Measurements from ENCODE around the gene LRFN4. TPM values are rescaled to one million over a fixed set of nuclear protein-coding genes. Genes with fewer than 3 reads are reported as not detected.

LRFN4 gene
- total and polyA plus RNA-seq, 2 of the 13 experiments (the other 11 are each of a cell fraction or from before 2014, with no cell fraction given) = 1.3 to 6.8 TPM

GRCh38 chr11:66843776-66844495, 12.9 kb upstream of the LRFN4 start:
- Histone ChIP-seq H3K4me2 (ENCODE audit: low read depth, low read length) (peak overlapping the region; percentile 80), H3K27ac (ENCODE audit: extremely low read length, insufficient read depth, low read length) (peak overlapping the region; percentile 82), H3K9ac (ENCODE audit: insufficient read depth, low read depth, low read length) (peak overlapping the region; percentile 96), H3K27me3 (ENCODE audit: control insufficient read depth in 1 of 2, insufficient read depth in 2 of 2, low read length in 2 of 2) (no peaks in the 10 kb centered on the region; a peak in 1 of 5 replicates), H3K79me2 (ENCODE audit: insufficient read depth, low read length) (peaks cover 28% of the 10 kb centered on the region), H3K4me3 (replicated peaks in 1 of 3; ENCODE audit: insufficient read depth in 1 of 3, low read depth in 2 of 3, low read length in 3 of 3) (peak overlapping the region; percentile 87 to 99 (median 87)), H3K4me1 (ENCODE audit: insufficient read depth, low read length) (peaks cover 28% of the 10 kb centered on the region), H3K9me3 (ENCODE audit: low read length) (no peaks in the 10 kb centered on the region), H4K20me1 (ENCODE audit: insufficient read depth, low read length) (peaks cover 6% of the 10 kb centered on the region; the same call in 1 of the 2 replicates), H2AFZ (ENCODE audit: low read length) (no peak overlapping the region), H3K36me3 (replicated peaks in 1 of 2; ENCODE audit: control insufficient read depth in 1 of 2, insufficient read depth in 2 of 2, low read length in 2 of 2) (peaks cover 7 to 39% of the 10 kb centered on the region in 2 experiments)
- ATAC-seq (no peak), DNase-seq (ENCODE audit: low spot score) (peak; percentile 14), FAIRE-seq (no peak)
- BruUV-seq (replicated peaks) = TSS peak; percentile 69
- CTCF ChIA-PET (ENCODE audit: low intra/inter-chr PET ratio, low total read pairs) = no interaction called here
- POLR2A ChIA-PET = interaction anchor here (0.7 to 4.2 kb wide), 16 partner anchors 8 to 405 kb away, joined by 3 to 24 read pairs (median 4); partner anchors contain the start of genes BBS1, MRPL11, PC and RBM14
- in situ Hi-C loops (cut with HindIII; ENCODE audit: extremely low pct_ligation_motif_present, low pct_unique_long_range_greater_than_20kb) = loop anchor here (10.0 to 25.0 kb wide), 3 partner anchors 131 to 432 kb away; partner anchors contain the start of genes C11orf86, CTSF and NPAS4
- intact Hi-C loops (cut with micrococcal nuclease; ENCODE audit: unreplicated experiment) = loop anchor here (5.0 kb wide), 1 partner anchor 133 kb away; the partner anchor contains the start of gene C11orf86
- WGBS (ENCODE audit: low lambda C conversion rate) = 40% methylated on average over 6 of the region's 16 CpGs
- no peak for TF ChIP-seq ZSCAN21 (CRISPR knock-in tag; IDR thresholded peaks at IDR 0.05; ENCODE audit: borderline replicate concordance)
- no peak for TF ChIP-seq SAFB2 (CRISPR knock-in tag; IDR thresholded peaks at IDR 0.05; ENCODE audit: borderline replicate concordance, low read depth)
- TF ChIP-seq ZFP90 (CRISPR knock-in tag; IDR thresholded peaks at IDR 0.05; ENCODE audit: borderline replicate concordance) = no peak
- TF ChIP-seq ZNF572 (CRISPR knock-in tag; IDR thresholded peaks at IDR 0.05) = 0 out of 2 replicates have a peak, but pooled peaks have one; percentile 41
- no peak for TF ChIP-seq ZNF512B (CRISPR knock-in tag; IDR thresholded peaks at IDR 0.05; ENCODE audit: borderline replicate concordance)
- no peak for TF ChIP-seq ZNF580 (CRISPR knock-in tag; IDR thresholded peaks at IDR 0.05; ENCODE audit: borderline replicate concordance, low read depth)
- no peak for TF ChIP-seq ZNF17 (CRISPR knock-in tag; IDR thresholded peaks at IDR 0.05)
- TF ChIP-seq TAF1 (CRISPR knock-in tag; IDR thresholded peaks at IDR 0.05) = no peak
- TF ChIP-seq CEBPZ (IDR thresholded peaks at IDR 0.05; ENCODE audit: low read length) = no peak
- peak; percentile 13; the same call in 1 of the 2 replicates for TF ChIP-seq AKAP8 (CRISPR knock-in tag; IDR thresholded peaks at IDR 0.05)
- TF ChIP-seq CCDC6 (CRISPR knock-in tag; IDR thresholded peaks at IDR 0.05) = no peak
- peak; percentile 32; the same call in 1 of the 2 replicates for TF ChIP-seq KDM2A (CRISPR knock-in tag; IDR thresholded peaks at IDR 0.05; ENCODE audit: borderline replicate concordance, low read depth)
- peak; percentile 79; the same call in 1 of the 2 replicates for TF ChIP-seq KDM5A (IDR thresholded peaks at IDR 0.05; ENCODE audit: borderline replicate concordance, low read length)
- TF ChIP-seq RORA (CRISPR knock-in tag; IDR thresholded peaks at IDR 0.05) = no peak
- no peak for TF ChIP-seq ZNF558 (CRISPR knock-in tag; IDR thresholded peaks at IDR 0.05; ENCODE audit: borderline replicate concordance)
